Measurements from ENCODE around the gene SAMD4B.
A peak's percentile ranks its signal among the peaks of the same experiment; 100 is the strongest.

SAMD4B gene

DNA sequence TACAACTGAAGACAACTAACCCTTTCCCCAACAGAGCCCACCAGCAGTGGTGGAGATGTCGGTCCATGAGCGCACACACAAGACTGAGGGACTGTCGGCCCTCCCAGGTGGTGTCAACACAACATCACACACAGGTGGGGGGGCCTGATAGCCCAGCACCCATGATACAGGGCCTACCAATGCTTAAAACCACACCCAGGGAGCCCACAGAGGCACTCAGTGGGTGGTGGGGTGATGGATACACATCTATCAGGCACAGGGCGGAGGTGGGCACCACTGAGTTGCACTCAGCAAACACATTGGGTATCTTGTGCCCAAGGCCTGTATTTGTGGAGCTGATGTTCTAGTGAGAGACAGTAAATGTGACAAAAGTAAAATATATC, 57.4 kb downstream of the SAMD4B start:
- no peak for DNase-seq

DNA sequence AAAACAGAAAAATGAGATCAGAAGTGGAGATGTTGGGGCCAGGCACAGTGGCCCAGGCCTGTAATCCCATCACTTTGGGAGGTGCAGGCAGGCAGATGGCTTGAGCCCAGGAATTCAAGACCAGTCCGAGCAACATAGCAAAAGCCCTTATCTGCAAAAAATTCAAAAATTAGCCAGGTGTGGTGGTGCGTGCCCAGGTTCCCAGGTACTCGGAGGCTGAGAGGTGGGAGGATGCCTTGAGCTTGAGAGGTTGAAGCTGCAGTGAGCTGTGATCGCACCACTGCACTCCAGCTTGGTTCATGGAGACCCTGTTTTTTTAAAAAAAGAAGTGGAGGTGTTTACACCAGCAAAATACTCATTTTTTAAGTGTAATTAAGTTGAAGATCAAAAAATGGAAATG, 57.8 kb downstream of the SAMD4B start:
- no peak for DNase-seq

DNA sequence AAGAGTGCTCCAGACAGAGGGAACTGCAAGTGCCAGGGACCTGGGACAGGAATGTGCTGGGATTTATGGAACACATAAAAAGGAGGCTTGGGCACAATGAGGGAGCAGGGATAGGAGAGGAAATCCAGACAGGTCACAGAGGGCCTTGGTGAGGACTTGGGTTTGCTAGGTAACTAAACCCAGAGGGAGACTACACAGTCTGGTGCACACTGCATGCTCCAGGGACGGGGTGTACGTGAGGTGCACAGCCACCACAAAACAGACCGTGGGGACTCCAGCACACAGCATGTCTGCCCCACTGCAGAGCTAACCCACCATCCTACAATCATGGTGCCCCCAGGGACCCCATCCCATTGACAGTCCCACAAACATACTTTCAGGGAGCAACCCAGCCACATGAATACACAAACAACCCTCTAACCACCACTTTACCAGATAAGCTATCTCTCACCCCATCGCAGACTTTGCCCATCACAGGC, 58.9 kb downstream of the SAMD4B start:
- DNase-seq, result no peak

DNA sequence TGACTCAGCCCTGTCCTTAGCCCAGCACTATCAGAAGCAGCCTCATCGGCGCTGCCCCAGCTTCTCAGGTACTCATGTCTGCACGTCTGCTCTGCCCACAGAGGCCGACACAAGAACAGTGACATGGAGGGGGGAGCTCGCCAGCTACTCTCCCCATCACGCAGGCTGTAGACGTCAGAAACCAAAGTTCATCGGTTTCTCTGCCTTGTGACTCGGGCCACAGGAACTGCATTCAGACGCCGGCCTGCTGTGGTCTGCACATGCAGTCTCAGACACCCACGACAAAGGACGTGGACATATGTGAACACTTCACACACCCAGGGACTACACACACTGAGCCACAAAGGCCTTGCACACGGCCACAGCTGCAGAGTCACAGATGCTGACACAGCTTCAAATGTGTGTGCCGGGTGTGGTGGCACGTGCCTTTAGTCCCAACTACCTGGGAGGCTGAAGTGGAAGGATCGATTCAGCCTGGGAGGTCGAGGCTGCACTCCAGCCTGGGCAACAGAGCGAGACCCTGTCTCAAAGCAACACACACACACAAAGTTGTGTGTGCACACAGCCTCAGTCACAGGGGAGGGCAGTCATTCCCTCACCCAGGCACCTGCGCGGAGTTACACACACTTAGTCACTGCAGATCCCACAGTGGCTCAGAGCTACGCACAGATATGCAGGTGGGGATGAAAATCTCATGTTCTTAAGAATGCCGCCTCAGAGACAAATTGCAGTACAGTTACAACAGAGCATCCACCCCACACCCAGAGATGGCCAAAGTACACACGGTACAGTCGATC, 59.5 kb downstream of the SAMD4B start:
- DNase-seq, result peak; percentile 92

DNA sequence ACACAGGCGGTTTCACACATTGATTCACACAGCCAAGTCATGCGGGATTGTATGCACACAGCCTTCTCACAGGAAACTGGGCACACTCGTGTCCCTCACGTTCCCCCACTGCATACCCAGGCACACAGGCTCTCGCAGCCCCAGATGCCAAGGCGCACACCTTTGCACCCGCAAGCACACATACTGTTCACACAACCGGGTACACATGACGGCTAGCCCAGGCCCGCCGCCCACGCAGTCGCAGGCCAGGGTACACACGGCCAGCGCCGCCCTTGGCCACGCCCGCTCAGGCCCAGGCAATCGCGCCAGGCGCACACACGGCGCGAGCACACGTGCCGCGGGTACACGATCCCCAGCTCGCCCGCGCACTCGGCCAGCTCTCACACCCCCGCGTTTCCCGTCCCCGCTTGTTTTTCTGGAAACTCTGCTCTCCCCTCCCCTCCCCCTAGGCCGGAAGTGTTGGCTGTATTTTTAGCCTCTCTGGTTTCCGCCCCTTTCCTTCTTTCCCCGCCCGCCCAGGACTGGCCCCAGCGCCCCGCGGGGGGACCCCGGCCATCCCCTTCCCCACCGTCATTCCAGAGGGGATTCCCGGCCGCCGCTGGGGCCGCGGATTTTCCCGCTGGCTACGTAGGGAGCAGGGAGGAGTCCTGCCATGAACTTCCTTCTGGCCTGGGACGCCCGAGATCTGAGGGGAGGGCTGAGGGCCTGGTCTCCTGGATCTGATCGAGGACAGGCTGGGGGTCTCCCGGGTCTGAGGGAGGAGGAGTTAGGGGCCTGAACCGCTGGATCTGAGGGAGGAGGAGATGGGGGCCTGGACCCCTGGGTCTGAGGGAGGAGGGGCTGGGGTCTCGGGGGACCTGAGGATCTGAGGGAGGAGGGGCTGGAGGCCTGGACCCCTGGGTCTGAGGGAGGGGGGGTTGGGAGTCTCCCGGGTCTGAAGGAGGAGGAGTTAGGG, 60.4 kb downstream of the SAMD4B start:
- peak; percentile 93 for DNase-seq

DNA sequence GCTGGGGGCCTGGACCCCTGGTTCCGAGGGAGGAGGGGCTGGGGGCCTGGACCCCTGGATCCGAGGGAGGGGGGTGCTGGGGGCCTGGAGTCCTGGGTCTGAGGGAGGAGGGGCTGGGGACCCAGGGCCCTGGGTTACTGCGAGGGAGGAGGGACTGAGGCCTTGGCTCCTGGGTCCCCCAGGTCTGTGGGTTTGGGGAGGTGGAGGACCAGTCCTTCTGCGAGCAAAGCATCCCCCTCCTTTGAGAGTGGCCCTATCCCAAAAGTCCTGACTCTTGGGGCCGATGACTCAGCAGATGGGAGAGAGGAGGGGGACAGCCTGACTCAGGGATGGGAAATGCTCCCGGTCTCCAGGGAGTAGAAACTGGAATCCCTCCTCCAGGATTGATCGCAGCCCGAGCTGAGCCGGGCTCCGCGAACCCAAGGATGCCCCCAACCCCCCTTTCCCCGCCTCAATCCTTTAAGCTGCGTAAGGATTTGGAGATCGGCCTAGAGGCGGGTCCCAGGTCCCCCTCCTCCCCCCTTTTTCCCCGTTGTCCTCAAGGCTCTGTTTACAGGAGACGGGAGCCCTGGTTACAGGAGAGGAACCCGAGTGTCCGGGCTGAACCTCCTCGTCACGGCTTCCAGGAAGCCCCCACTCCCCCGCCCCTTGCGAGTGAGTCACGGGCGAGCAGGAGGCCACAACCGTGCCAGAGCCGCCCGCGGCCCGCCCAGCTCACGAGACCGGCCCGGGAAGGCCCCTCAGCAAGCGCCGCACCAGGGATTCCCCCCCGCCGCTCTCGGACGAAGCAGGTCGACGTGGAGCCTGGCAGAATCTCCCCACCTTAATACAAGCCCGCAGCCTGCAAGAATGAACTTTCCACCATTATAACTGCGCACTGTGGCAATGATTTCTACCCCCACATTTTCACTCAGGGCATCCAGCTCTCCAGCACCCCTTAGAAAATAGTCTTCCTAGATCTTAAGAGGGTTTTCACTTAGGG, 61.4 kb downstream of the SAMD4B start:
- DNase-seq, result peak; percentile 99

DNA sequence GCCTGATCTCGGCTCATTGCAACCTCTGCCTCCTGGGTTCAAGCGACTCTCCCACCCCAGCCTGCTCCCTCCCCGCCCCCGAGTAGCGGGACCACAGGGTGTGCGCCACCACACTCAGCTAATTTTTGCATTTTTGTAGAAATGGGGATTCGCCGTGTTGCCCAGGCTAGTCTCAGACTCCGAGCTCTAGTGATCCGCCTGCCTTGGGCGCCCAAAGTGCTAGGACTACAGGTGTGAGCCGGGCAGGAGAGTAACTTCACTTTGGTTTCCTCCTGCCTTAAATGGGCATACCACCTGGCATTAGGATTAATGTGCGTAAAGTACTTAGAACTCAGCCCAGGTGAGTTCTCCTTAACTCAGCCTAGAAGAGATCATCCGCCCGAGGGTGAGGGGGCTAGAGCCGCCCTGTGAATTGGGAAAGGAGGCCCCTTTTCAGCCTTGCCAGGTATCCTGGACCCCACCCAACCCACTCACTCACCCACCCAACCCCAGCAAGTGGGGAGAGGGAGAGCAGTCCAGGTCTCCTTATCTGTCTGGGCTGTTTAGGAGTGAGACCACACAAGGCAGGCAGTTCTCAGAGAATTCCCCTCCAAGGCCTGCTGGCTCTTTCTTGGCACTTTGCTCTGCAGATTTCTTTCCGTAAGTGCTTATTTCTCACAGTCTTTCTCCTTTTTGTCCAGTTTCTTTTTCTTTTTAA, 63.2 kb downstream of the SAMD4B start:
- DNase-seq, result peak; percentile 40

DNA sequence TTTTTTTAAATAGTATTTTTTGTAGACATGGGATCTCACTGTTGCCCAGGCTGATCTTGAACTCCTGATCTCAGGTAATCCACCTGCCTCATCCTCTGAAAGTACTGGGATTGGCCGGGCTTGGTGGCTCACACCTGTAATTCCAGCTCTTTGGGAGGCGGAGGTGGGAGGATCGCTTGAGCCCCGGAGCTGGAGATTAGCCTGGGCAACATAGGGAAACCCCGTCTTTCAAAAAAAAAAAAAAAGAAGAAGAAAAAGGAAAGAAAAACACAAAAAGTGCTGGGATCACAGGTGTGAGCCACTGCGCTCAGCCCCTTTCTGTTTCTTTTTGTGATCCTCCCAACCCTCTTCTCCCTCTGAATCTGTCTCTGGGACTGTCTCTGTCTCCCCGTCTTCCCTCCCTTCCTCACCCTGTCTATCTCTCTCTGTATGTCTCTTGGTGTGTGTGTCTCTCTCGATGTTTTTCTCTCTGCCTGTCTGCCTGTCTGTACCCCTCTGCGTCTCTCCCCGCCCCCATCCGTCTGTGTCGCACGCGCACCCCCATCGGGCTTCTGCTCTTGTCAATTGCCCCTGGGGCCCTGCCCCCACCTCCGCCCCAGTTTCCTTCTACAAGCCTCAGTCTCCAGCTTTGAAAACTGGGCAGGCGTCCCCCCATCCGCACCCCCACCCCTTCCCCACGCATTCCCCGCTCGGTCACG, 63.9 kb downstream of the SAMD4B start:
- DNase-seq, result peak; percentile 96

DNA sequence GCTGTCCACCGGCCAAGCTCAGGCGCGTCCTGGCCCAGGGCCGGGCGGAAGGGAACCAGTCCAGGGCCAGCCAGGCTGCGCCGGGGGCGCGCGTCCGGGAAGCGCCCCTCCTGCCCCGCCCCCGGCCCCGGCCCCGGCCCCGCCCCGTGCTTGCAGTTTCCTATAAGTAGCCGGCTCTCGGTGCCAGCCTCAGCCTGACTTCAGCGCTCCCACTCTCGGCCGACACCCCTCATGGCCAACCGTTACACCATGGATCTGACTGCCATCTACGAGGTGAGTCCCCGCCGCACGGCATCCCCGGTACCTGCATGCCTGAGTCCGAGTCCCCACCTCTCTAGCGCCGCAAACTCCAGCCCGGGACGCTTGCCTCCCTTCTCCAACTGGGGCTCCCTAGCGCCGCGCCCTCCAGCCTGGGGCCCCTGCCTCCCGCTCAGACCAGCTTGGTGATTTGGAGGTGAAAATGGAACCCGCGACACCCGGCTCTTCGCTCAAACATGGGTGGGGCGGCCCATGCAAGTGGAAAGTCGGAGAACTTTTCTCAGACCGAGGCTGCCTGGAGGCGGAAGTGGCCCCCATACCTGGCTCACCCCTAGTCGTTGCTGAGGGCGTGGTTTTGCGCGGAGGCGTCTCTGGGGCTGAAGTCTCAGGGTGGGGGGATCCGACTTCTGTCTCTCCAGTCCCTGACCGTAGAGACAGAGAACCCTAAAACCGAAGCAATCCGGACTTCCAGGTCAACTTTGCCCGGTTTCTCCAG, 64.6 kb downstream of the SAMD4B start, which contains the start of gene ZFP36:
TSS of gene ZFP36 (plus strand) at position 192 of the 754 bp plus-strand sequence. CDS start at position 250, 58 bp downstream.
- DNase-seq, result peak; percentile 93

DNA sequence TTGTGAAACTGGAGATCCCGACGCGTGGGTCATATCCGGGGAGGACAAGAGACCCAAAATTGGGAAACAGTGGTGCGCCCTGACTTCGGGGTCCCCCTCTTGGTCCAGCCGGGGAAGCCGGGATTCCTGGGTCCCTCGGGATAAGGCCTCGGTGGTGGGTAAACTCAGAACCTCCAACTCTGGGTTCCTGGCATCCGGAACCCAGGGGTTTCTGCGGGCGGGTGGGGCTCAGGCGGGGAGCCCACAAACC, 65.1 kb downstream of the SAMD4B start:
- no peak for DNase-seq

DNA sequence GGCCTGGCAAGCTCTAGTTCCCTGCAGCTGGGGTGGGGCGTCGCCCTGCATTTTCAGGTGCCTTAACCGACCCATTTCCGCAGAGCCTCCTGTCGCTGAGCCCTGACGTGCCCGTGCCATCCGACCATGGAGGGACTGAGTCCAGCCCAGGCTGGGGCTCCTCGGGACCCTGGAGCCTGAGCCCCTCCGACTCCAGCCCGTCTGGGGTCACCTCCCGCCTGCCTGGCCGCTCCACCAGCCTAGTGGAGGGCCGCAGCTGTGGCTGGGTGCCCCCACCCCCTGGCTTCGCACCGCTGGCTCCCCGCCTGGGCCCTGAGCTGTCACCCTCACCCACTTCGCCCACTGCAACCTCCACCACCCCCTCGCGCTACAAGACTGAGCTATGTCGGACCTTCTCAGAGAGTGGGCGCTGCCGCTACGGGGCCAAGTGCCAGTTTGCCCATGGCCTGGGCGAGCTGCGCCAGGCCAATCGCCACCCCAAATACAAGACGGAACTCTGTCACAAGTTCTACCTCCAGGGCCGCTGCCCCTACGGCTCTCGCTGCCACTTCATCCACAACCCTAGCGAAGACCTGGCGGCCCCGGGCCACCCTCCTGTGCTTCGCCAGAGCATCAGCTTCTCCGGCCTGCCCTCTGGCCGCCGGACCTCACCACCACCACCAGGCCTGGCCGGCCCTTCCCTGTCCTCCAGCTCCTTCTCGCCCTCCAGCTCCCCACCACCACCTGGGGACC, 65.6 kb downstream of the SAMD4B start:
- peak; percentile 76 for DNase-seq

DNA sequence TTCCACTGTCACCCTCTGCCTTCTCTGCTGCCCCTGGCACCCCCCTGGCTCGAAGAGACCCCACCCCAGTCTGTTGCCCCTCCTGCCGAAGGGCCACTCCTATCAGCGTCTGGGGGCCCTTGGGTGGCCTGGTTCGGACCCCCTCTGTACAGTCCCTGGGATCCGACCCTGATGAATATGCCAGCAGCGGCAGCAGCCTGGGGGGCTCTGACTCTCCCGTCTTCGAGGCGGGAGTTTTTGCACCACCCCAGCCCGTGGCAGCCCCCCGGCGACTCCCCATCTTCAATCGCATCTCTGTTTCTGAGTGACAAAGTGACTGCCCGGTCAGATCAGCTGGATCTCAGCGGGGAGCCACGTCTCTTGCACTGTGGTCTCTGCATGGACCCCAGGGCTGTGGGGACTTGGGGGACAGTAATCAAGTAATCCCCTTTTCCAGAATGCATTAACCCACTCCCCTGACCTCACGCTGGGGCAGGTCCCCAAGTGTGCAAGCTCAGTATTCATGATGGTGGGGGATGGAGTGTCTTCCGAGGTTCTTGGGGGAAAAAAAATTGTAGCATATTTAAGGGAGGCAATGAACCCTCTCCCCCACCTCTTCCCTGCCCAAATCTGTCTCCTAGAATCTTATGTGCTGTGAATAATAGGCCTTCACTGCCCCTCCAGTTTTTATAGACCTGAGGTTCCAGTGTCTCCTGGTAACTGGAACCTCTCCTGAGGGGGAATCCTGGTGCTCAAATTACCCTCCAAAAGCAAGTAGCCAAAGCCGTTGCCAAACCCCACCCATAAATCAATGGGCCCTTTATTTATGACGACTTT, 66.4 kb downstream of the SAMD4B start:
- DNase-seq, result peak; percentile 63

DNA sequence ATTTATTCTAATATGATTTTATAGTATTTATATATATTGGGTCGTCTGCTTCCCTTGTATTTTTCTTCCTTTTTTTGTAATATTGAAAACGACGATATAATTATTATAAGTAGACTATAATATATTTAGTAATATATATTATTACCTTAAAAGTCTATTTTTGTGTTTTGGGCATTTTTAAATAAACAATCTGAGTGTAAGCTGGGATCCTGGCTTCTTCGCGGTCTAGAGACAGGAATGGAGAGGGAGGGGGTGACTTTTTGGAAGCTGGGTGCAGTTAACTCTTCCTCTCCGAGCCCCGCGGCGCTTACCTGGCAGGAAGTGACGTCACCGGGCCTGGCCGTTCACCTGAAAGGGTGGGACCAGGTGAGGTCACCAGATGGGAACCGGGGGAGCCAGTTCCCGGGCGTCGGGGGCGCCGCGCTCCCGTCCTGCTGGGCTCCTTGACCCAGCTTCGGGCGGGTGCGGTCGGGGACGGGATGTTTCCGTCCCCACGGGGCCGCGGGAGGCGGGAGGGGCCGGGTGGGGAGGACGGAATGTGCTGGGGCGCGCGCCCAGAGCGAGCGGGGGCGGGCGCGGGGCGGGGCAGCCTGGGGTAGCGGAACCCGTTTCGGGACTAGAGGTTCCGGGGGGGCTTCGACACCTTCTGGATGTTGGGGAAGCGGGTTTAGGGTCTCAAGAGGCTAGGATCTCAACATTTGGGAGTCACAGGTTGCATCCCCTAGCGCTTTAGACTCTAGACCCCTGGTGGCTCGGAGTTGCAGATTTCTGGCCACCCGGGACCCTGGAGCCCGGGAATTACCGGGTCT, 67.2 kb downstream of the SAMD4B start:
- peak; percentile 96 for DNase-seq

DNA sequence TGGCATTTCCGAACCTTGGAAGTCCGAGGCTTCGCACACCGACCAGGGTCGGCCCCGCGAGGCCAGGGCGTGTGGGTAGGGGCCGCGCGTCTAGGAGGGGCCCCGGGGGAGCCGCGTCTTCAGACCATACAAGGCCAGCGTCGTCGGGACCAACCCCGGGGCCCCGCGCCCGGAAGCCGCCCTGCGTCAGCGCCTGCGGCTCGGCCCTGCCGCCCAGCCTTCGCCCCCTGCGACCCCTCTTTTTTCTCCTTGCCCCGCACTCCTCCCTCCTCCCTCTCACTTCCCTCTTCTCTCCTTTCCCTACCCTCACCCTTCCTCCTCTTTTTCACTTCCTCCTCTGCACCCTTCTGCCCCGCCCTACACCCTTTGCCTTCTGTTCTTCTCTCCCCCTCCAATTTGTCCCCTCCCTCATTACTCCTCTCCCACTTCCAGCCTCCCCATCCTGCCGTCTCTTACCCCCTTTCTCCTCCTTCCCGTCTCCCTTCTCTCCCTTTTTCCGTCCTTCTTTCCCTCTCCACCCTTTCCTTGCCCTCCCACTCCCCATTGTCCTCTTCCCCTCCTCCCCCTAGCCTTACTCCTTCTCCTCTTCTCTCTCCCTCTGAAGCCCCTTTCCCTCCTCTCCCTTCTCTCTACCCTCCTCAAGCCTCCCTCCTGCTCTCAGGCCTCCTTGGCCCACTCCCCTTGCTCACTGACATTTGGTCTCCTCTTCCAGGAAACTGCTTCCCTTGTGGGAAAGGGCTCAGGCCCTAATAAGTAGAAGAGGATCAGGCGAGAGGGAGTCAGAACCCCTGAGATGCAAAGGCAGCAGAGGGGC, 68.0 kb downstream of the SAMD4B start:
- peak; percentile 92 for DNase-seq

DNA sequence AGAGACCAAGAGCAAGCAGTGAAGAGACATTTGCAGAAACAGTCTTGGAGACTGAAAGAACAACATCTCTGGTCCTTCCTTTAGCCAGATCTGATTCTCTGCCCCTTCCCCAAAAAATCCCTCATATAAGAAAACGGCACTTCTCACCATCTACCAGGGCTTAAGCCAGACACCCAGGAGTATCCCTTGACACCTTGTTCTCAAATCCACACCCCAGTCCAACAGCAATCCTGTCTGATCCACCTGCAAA, 68.5 kb downstream of the SAMD4B start:
- no peak for DNase-seq

DNA sequence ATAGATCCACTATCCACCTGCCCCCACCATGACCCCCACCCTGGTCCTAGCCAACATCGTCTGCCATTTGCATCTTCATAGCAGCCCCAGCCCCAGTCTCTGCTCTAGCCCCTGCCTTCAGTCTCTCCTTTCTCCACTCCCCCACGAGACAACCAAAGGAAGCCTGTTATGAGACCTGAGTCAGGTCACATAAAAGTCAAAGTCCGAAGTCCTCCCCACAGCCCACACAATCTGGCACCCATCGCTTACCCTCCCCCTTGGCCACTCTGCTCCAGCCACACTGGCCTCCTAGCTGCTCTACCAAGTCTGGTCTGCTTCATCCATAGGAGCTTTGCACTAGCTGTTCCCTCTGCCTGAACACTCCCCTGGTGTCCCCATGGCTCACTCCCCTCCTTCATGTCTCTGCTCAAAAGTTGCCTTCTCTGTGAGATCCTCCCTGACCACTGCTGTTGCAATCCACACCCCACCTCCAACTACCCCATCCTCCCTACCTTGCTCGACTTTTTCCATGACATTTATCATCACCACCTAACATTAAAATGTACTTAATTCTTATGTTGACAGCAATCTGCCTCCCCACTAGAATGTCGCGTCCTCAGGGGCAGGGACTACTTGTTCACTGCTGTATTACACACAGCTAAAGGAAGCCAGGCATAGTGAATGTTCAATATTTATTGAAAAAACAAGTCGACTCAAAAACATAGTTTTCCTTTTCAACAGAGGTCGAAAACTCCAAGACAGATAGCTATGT, 69.0 kb downstream of the SAMD4B start:
- DNase-seq, result peak; percentile 77

DNA sequence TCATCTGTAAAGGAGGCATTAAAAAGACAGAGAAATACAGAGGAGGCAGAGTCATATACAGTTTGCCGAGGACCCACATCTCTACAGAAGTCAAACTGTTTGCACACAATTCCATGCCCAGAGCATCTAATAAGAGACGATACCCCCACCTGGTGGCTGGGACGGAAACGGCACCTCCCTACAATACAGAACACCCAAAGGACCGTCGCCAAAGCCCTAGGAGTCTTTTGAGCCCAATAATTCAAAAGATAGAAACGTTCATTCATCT, 69.5 kb downstream of the SAMD4B start:
- peak; percentile 91 for DNase-seq
